NB4 (cell line): Measurements from ENCODE around the gene MFN2.

ENCODE experiments used
- DNase-seq: peaks from one replicate; pipeline ENCODE4 v3.0.0; 2010; ENCODE audit warnings: low read depth
- H3K4me3 ChIP-seq: one replicate; pipeline ENCODE4 v1.5.1; 2011; ENCODE audit warnings: mild to moderate bottlenecking, low read depth, low read length, moderate library complexity
- CTCF ChIP-seq: IDR thresholded peaks from one replicate; pipeline ENCODE4 v1.5.1; 2012; ENCODE audit warnings: low read depth, low read length
- MAX ChIP-seq: IDR thresholded peaks from 2 replicates; pipeline ENCODE4 v1.6.1; 2011; ENCODE audit warnings: low read depth, low read length
- MYC ChIP-seq: IDR thresholded peaks from 2 replicates; pipeline ENCODE4 v1.6.1; 2011; ENCODE audit warnings: low read depth, low read length
- POLR2A ChIP-seq: IDR thresholded peaks from 2 replicates; pipeline ENCODE4 v1.6.1; 2011; ENCODE audit warnings: mild to moderate bottlenecking; ENCODE audit not compliant: insufficient read length; ENCODE audit errors: extremely low read depth

Gene MFN2

GRCh38 chr1:12047120-12047876 lies 67.1 kb downstream of the MFN2 start:
- DNase-seq = no peak
- no peak overlapping the region for H3K4me3 ChIP-seq
- TF ChIP-seq MYC = no peak
- no peak for TF ChIP-seq POLR2A
- TF ChIP-seq MAX = no peak
- no peak for TF ChIP-seq CTCF

DNA sequence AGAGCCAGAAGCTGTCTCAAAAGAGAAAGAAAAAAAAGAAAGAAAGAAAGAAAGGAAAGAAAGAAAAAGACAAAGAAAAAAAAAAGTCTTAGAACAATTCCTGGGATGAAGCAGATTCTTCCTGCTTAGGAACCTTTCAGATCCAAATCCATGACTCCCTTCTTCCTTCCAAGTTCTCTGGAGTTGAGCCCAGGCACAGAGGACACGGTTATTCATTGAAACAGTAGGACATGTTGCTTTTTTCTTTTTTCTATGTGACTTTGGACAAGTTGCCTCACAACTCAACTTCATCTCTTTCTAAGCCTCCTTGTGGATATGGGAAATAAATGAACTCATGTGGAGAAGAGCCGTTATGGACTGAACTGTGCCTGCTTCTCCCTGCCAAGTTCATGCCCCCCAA lies 68.1 kb downstream of the MFN2 start:
- no peak for DNase-seq
- H3K4me3 ChIP-seq = no peak overlapping the region
- TF ChIP-seq POLR2A (no peak), MAX (no peak), CTCF (no peak), MYC (no peak)

- TF ChIP-seq MYC = no peak
- TF ChIP-seq MAX = no peak
- no peak for TF ChIP-seq POLR2A
- no peak for TF ChIP-seq CTCF
- no peak for DNase-seq
- H3K4me3 ChIP-seq = no peak overlapping the region
Observed at GRCh38 chr1:12049616-12050015, 69.4 kb downstream of the MFN2 start.

DNA sequence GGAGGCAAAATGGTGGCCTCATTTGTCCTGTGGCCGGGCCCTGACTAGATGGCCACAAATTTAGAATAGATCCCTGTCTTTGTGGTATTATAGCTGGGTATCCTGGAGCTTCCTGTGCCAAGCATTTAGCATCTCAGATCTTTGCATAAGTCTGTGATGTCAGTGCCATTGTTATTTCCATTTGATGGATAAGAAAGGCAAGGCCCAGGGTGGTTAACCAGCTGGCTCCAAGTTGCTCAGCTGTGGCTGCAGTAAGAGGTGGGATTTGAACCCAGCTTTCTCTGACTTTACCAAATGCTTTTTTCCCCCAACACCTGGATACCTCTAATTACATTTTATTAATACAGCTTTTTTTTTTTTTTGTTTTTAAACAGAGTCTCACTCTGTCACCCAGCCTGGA lies 71.1 kb downstream of the MFN2 start:
- no peak overlapping the region for H3K4me3 ChIP-seq
- TF ChIP-seq CTCF (no peak), POLR2A (no peak), MYC (no peak), MAX (no peak)
- no peak for DNase-seq

DNA sequence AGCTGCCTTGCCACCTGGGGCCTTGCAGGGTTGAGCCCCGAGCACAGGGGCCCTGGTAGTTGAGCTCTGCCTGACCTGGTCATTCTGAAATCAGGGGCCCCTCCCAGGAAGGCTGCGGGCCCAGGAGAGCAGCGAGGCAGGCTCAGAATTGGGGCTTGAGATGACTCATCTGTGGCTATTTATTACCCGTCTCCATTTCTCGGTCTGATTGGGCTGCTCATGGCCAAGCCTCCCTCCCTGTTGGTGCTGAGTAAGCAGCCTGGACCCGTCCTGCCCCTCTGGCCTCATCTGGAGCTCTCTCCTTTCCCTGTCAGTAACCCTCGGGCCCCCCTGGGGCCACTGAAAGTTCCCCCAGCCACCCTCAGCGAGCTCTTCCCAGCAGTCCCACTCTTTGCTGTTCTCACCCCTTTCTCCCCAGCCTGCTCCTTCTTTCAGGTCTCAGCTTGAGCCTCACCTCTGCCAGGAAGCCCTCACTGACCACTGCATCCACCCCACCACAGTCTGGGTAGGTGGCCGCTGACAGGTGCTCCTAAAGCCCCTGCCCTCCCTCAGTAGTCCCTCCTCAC lies 71.8 kb downstream of the MFN2 start:
- TF ChIP-seq MAX (no peak), MYC (no peak), CTCF (no peak), POLR2A (no peak)
- H3K4me3 ChIP-seq = no peak overlapping the region
- DNase-seq = peak; percentile 85
